ENCODE measurements around the gene UBN1.
"Not testable (repeated sequence)": the region's sequence is repeated elsewhere in the genome, so short reads cannot be mapped to it uniquely, and the experiment has no call there.

The UBN1 gene

DNA sequence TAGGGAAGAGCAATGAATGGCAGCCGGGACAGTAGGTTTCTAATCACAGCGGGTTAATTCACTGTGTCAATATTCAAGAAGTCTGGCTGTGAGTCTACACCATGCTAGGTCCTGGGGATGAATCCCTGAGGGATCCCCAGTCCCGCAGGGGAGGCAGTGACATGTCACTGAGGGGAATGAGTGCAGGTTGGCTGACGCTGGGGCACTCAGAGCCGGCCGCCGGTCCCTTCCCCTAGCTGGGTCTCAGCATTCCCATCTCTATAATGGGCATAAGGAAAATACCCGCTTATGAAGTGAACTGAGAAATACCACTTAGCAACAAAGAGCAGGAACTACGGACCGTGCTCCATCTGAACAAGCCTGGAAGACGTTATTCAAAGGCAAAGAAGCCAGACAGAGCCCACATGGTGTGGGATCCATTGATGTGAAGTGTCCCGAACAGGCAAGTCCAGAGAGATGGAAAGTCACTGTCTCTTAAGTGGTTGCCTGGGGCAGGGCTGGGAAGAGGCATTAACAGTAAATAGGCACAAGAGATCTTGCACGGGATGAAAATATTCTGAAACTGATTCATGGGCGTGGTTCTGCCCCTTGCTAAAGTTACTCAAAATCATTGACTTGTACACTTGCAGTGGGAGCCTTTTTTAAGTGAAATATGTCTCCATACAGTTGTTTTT, 57.8 kb downstream of the UBN1 start:
- no peak for DNase-seq (ENCODE audit: low read depth, low spot score)

DNA sequence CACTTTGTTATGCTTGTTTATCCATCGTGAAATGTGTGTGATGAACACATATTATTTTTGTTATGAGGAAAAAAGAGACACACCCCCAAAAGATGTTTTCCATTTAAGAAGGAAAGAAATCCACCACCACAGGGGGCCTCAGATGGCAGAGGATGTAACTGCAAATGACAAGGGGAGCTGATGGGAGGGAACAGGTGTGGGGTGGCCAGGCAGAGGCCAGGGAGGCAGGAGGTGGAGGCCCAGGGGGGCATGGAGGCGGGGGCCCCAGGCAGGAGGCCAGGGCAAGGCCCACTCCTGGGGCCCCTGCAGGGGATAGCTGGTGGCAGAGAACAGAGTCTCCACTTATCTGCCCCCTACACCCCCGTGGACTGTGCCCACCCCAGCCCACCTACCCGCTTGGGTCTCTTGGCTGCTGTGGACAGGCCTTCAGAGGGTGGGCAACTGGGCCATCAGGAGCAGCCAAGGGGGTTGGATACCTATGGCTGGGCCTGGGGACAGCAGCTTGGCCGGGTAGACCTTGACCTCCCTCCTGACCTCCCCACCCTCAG, 61.6 kb downstream of the UBN1 start:
- no peak for DNase-seq (ENCODE audit: low read depth, low spot score)

DNA sequence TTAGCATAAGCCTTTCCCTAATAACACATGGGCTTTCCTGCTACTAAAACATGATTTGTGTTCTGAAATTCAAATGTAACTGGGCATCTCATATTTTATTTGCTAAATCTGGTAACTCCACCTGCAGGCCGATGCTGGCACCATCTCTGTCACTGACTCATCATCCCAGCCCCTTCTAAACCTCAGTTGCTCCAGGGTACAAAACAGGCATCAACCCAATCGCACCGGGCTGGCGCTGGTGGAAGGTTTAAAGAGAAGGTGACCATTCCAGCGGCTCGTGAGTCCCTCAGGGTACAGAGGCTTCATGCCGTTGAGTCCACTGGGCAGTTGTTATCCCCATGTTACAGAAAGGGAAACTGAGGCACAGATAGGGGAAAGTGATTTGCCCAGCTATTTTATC, 62.5 kb downstream of the UBN1 start:
- DNase-seq (ENCODE audit: low read depth, low spot score), result no peak

DNA sequence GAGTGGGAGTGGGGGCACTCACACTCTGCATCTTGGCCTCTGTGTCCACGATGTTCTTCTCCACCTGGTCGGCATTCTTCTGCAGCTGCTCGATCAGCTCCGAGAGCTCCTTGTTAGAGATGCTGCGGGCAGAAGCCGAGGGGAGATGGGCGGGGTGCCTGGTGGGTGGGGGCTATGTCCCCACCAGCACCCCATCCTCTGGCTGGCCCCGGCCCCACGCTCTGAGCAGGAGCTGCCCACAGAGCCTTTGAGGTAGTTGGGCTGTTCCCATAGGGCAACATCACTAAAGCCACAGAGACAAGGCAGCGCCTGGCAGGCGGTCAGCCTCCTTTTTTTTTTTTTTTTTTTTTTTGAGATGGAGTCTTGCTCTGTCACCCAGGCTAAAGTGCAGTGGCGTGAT, 63.5 kb downstream of the UBN1 start:
- no peak for DNase-seq (ENCODE audit: low read depth, low spot score)

DNA sequence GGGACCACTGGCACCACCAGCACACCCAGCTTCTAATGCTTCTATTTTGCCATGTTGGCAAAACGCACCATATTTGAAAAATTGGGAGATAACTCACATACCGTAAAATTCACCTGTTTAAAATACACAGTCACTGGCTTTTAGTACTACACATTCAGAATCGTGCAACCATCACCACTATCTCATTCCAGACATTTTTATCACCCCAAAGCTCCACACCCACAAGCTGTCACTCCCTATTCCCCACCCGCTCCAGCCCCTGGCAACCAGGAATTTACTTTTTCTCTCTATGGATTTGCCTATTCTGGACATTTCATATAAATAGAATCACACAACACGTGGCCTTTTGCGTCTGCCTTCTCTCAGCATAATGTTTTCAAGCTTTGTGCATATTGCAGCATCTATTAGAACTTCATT, 64.7 kb downstream of the UBN1 start:
- no peak for DNase-seq (ENCODE audit: low read depth, low spot score)

DNA sequence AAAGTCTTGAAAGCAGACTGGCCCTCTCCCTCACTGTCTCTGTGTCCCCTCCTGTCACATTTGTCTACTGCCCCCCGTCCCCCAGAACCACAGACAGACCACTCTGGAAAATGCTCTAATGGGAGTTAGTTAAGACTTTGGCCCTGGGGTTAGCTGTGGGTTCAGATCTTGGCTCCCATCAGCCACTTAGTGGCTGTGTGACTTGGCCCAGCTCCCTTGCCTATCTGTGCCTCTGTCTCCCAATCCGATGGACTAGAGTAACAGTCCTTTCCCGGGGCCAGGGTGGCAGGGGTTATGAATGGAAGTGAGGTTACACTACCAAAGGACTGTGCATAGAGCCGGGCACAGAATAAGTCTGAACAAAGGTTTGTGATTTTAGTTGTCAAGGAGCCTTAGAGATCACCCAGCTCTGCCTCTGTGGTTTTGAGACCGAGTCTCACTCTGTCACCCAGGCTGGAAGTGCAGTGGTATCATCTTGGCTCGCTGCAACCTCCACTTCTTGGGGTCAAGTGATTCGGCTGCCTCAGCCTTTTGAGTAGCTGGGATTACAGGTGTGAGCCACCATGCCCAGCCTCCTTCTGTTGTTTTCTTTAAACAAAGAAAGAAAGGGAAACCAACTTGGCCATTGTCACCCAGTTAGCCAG, 66.0 kb downstream of the UBN1 start:
- no peak for DNase-seq (ENCODE audit: low read depth, low spot score)

DNA sequence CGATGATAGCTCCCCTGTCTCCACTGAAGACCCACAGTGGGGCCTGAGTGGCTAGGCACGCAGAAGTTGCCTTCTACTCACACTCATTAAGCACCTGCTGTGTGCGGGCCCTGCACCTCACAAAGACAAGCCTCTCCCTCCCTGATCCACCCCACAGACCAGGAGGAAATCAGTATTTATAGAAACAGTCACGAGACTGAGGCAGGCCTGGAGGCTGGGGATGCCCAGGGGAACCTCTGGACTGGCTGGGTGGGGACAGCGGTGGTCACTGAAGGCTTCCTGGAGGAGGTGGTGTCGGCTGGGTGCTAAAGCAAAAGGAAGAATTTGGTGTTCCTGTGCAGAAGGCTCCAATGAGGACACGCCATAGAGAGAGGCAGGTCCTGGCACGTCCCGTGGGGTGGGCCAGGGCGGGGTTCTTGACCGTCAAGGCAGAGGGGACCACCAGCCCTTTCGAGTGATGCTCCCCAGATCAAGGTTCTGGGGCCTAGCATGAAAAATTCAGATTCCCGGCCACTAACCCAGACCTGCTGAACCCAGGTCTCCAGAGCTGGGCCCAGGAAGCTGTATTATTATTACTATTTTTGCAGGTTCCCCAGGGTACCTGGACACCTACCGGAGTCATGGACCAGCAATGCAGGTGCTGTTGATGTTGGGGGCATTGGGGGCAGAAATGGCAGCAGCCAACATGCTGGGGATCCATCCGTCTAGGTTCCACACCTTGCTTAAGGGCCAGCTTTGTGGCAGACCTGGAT, 66.7 kb downstream of the UBN1 start:
- DNase-seq (ENCODE audit: low read depth, low spot score), result no peak

DNA sequence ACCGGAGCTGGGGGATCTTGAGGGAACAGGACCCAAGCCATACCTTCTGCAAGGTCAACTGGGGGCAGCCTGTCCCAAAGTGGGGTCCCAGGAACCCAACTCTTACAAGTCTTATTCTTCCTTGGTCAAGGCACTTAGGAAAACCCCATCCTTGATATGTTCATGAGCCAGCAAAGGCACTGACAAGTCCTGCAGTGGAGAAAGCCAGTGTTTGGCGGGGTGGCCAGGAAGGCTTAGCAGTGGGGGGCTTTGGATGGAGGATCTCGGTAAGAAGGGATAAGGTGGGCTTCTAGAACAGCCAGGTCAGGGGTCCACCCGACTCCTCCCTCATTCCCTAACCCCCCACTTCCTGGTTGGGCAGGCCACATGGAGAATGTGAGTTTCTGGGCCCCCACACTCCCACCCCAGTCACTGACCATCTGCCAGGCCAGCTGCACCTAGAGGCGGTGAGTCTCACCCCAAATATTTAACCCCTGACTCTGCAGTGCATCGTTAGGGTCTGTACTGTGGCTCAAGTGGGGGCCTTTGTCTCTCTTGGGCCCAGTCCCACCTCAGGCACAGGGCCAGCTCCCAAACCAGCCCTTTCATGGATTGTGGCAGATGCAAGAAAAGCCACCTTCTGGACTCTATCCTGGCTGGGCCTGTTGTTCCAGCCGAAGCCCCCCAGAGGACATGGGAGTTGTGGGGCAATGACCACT, 67.4 kb downstream of the UBN1 start:
- DNase-seq (ENCODE audit: low read depth, low spot score), result no peak

DNA sequence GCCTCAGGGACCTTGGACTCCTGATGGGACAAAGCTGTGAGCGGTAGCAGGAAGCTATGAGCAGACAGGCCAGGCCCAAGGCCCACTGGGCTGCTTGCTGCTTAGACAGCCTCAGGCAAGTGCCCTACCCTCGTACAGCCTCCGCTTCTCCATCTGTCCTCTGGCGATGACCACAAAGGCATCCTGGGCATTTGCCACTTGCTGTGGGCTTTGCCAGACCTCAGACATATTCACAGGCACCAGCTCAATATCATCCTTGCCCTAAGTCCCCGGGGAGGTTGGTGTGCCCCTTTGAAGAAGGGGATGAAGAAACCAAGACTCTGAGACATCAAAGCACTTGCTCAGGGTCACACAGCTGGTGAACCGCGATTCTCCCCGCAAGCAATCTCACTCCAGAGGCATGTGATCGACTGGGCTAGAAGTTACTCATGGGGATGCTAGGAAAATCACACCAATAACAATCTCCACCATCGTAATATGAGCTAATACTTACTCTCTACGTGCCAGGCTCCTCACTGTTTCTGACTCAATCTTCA, 68.0 kb downstream of the UBN1 start:
- peak; percentile 85 for DNase-seq (ENCODE audit: low read depth, low spot score)

DNA sequence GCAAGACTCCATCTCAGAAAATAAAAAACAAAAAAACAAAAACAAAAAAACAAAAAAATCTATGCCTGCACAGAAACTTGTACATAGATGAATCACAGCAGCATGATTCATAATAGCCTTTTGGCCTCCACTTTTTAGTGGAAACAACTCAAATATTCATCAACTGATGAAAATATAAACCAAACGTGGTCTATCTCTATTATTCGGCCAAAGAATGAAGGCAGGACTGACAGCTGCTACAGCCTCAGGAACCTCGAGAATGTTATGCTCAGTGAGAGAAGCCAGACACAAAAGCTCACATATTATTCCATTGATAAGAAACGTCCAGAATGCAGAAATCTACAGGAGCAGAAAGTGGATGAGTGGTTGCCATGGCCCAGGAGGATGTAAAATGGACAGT, 69.8 kb downstream of the UBN1 start:
- DNase-seq (ENCODE audit: low read depth, low spot score), result no peak

DNA sequence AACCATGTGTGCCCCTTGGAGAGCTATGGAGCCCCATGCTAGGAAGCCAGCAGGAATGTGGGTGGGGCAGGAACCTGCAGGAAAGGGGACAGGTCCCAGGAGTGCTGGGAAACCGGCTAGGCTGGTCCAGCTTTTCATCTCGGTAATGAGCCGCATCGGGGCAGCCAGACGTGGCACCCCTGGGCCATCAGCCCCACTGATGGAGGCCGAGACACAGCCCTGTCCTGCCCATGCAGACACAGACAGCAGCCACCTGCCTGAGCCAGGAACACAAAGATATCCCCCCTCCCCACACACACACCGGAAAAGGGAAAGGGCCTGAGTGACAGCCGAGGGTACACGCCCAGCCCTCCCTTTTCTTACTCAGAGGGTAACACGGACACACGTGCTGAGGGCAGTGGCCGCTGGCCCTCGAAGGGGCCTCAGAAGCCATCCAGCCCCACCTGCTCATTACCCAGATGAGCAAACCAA, 71.5 kb downstream of the UBN1 start:
- DNase-seq (ENCODE audit: low read depth, low spot score), result no peak

DNA sequence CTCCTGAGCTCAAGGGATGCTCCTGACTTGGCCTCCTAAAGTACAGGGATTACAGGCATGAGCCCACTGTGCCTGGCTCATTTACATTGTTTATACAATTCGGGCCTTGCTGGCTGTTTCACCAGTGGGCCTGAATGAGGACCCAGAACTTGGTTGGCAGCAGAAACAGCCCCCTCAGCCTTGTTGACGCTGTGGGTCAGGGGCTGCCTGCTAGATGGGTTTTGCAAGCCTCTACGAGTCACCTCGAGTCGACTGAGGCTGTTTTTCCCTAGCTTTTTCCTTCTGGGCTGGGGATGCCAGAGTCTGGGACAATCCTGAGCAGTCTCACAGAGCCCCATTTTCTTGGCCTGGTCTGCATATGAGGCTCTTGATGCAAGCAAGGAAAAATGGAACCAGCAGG, 73.5 kb downstream of the UBN1 start:
- DNase-seq (ENCODE audit: low read depth, low spot score), result no peak

DNA sequence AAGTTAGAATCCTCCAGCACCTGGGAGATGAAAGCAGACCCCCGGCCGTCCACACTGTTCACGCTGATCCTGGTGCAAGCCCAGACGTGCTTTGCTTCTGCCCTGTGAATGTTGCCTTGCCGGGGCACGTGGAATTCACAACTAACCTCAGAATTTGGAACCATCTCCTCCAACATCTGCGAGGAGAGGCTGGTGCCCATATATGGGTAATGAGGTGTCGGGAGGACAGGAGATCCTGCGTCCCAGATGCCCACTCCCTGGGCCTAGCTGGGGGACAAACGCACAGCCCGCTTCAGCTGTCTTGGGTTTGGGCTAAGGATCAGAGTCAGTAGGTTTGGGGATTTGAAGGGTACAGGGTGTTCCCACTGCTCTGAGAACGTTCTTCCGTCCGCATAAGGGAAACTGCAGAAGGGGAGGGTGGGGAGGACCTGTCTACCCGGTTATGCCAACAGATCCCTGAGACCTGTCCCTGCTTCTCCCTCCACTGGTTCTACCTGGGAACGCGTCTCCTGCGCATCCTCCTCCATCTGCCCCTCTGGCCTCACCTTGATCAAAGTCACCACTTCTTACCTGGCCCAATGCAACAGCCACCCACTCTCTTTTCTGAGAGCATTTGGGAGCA, 75.6 kb downstream of the UBN1 start:
- no peak for DNase-seq (ENCODE audit: low read depth, low spot score)

DNA sequence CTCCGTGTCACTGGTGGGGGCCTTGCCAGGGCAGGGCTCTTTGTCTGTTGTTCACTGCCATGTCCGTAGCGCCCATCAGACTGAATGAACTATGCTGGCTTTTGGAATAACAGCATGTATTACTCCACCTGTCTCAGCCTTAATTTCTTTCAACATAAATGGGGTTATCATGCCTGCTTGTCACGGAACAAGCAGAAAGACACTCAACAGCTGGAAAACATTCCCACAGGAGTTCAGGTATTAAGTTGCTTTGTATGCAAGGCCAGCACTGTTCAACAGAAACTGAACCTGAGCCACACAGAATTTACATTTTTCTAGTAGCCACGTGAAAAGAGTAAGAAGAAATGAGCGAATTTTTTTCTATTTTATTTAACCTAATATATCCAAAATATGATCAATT, 76.6 kb downstream of the UBN1 start:
- DNase-seq (ENCODE audit: low read depth, low spot score), result no peak

DNA sequence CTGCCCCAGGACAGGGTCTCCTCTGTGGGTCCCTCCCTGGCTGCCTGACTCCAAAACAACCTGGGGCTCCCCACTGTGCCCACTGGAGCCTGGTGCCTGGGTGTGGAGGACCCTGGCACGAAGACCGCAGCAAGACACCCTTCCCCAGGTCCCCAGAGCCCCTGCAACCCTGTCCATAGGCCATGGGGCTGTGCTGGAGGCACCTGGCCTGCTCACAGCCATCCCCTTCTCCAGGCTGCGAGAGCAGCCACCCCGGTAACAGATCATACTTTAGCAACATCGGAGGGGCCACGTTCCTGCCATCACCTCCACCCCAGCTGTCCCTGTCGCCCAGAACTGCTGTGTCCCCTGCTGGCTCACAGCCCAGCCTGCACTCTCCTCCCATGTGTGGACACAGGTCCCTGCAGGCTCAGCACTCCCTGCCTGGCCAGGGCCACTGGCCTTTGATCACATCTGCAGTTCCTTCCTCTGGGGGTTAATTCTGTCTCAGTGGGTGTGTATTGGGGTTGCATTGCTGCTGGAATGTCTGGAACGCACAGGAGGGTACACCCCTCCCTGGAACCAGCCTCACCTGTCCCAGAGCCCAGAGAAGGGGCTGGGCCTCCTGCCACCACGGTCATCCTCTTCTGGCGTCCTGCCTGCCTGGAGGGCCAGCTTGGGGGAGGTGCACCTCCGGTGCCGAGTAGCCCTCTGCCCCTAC, 77.5 kb downstream of the UBN1 start:
- DNase-seq (ENCODE audit: low read depth, low spot score), result no peak

DNA sequence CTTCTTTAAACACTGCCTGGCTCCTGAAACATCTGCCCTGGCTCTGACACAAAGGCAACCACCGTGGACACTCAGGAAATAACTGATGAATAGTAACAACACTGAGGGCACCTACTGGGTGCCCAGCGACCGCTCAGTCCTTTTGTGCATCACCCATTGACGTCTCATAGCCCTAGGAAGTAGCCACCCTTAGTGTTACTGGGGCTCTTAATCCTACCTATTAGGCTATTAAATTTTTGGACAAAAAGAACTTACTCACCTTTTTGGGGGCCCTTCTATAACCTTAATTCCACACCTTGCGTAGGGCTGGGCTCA, 78.0 kb downstream of the UBN1 start:
- no peak for DNase-seq (ENCODE audit: low read depth, low spot score)

DNA sequence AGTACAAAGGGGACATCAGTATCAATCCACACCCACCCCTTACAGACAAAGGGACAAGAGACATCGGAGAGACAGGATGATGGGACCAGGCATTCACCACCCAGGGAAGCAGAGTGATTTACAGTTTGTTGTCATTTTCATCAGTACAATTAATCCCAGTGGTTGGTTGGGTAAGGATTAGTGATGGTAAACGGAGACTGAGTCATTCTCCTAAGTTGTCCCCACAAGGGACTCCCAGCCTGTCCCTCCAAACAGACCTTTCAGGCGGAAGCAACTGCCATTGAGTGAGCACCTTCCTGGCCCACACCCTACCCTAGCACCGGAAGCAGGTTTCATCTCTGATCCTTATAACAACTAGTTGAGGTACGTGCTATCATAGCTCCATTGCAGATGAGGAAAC, 78.5 kb downstream of the UBN1 start:
- no peak for DNase-seq (ENCODE audit: low read depth, low spot score)

DNA sequence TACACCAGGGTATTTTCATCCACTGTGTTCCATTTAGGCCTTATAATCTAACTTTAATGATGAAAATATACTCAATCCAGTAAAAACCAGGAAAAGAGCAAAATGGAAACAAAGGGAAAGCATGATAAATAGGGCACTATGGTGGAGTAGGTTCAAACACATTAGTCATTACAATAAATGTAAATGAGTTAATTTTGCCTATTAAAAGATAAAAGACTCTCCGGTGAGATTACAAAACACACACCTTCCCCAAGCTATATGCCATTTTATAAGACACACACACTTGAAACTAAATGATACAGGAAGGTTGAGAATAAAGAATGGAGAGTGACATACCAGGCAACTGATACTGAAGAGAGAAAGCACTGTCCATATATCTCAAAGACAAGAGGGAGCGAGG, 79.6 kb downstream of the UBN1 start:
- DNase-seq (ENCODE audit: low read depth, low spot score), result no peak

DNA sequence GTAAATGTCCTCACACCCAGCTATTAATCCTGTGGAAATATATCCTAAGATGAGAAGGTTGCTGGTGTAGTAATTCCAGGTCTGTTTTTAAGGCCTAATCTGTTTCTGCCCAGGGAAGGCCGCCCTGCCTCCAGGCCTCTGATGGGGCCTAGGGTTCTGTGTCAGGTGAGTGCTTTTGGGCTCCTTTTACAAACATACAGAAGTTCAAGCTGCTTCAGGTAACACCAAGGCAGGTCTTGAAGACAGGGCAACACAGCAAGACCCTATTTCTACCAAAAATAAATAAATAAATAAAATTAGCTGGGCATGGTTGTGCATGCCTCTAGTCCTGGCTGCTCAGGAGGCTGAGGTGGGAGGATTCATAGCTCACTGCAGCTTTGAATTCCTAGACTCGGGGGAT, 80.4 kb downstream of the UBN1 start:
- no peak for DNase-seq (ENCODE audit: low read depth, low spot score)

DNA sequence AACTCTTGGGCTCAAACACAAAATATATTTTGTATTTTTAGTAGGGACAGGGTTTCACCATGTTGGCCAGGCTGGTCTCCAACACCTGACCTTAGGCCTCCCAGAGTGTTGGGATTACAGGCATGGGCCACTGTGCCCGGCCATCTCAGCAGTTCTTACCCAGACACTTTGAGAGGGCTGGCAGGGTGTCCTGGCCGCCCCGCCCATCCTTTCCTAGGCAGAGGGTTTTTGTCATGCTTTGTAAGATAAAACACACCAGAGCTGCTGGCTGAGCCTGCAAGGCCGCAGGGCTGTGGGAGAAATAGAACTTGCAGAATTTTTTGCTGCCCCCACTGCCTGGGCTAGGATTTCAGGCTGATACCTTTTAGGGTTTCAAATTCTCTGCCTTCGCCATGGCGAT, 80.9 kb downstream of the UBN1 start:
- DNase-seq (ENCODE audit: low read depth, low spot score), result no peak

DNA sequence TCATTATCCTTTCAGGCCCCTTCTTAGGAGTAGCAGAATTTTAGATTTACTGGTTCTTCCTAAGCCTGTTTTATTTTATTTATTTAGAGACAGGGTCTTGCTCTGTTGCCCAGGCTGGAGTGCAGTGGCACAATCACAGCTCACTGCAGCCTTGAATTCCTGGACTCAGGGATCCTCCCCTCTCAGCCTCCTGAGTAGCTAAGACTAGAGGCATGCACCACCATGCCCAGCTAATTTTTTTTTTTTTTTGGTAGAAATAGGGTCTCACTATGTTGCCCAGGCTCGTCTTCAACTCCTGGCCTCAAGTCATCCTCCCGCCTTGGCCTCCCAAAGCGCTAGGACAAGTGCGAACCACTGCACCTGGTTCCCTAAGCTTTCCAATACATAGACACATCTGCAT, 82.3 kb downstream of the UBN1 start:
- DNase-seq (ENCODE audit: low read depth, low spot score), result not testable (repeated sequence)
